ENCODE data around the gene NR3C1. TPM values are rescaled to one million over a fixed set of nuclear protein-coding genes. Genes with fewer than 3 reads are reported as not detected.

NR3C1 gene
- total and polyA plus RNA-seq, 2 of the 4 experiments (the other 2 are of a cell fraction): 13.7 to 77.4 TPM

DNA sequence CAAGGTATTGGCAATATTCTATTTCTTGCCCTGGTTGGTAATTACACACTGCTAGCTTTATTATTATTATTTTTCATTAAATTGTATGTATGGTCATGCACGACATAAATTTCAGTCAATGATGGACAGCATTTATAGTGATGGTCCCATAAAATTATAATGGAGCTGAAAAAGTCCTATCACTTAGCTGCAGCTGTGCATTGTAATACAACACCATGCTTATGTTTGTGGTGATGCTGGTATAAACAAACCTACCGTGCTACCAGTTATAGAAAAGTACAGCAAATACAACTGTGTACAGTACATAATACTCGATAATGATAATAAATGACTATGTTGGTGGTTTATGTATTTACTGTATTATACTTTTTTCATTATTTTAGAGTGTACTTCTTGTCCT lies 65.5 kb downstream of the NR3C1 start:
- no peak overlapping the region for H3K18ac ChIP-seq (ENCODE audit: low read depth, low read length)
- no CpG with 5 or more reads among the region's 3 CpGs for WGBS, 2 experiments (ENCODE audit: extremely low coverage in 2 of 2, insufficient read length in 1 of 2)
- no peak overlapping the region for H3K27ac ChIP-seq (ENCODE audit: insufficient read depth, low read length)
- H3K27me3 ChIP-seq (ENCODE audit: control insufficient read depth, insufficient read depth, low read length): no peaks in the 10 kb centered on the region
- H3K4ac ChIP-seq (ENCODE audit: low read depth, low read length): no peak overlapping the region; the same call in 1 of the 2 replicates
- no peak overlapping the region for H3K9ac ChIP-seq (ENCODE audit: low read depth, low read length)
- H3K14ac ChIP-seq (replicated peaks; ENCODE audit: low read depth, low read length): no peak overlapping the region
- no peak overlapping the region for H2AK9ac ChIP-seq (replicated peaks; ENCODE audit: low read depth, low read length, poor library complexity)
- H3K23ac ChIP-seq (ENCODE audit: low read depth, low read length): no peak overlapping the region
- ATAC-seq (ENCODE audit: low read depth) (peak; percentile 45; the same call in 1 of the 2 replicates), DNase-seq (peak; percentile 77)
- H3K79me1 ChIP-seq (ENCODE audit: low read depth in 1 of 2, low read length in 2 of 2): peaks cover 28 to 63% of the 10 kb centered on the region in 2 experiments
- POLR2A ChIA-PET (ENCODE audit: unreplicated experiment): no interaction called here
- no peak overlapping the region for H3K56ac ChIP-seq (ENCODE audit: extremely low read depth, insufficient read depth, low read length)
- no peak overlapping the region for H4K91ac ChIP-seq (ENCODE audit: insufficient read depth, low read depth, low read length)
- H2BK20ac ChIP-seq (ENCODE audit: low read depth, low read length): no peak overlapping the region
- no peak overlapping the region for H2BK15ac ChIP-seq (ENCODE audit: low read depth, low read length)
- no TSS peak for BruUV-seq (replicated peaks)
- in situ Hi-C loops (cut with MboI; ENCODE audit: low sequenced_read_pairs) (no loop called here), intact Hi-C loops (cut with micrococcal nuclease) (no loop called here), dilution Hi-C loops (cut with HindIII; ENCODE audit: low sequenced_read_pairs, unreplicated experiment) (no loop called here)
- TF ChIP-seq MAFK (IDR thresholded peaks at IDR 0.05; ENCODE audit: low read depth, low read length) (no peak), RCOR1 (IDR thresholded peaks at IDR 0.05; ENCODE audit: insufficient replicate concordance, low read length) (no peak), FOS (IDR thresholded peaks at IDR 0.05; ENCODE audit: low read depth, low read length) (no peak), NFE2L2 (IDR thresholded peaks at IDR 0.05; ENCODE audit: low read depth, low read length) (no peak), SMC3 (IDR thresholded peaks at IDR 0.05; ENCODE audit: low read depth, low read length) (no peak), CTCF (conservative IDR thresholded peaks at IDR 0.05; ENCODE audit: low read depth, low read length) (no peak), BHLHE40 (IDR thresholded peaks at IDR 0.05; ENCODE audit: low read depth, low read length) (no peak), RFX5 (IDR thresholded peaks at IDR 0.05; ENCODE audit: low read depth, low read length) (no peak), POLR2A (IDR thresholded peaks at IDR 0.05; ENCODE audit: low read depth, low read length) (no peak), MAZ (IDR thresholded peaks at IDR 0.05; ENCODE audit: borderline replicate concordance, low read depth, low read length) (no peak), CEBPB (IDR thresholded peaks at IDR 0.05; ENCODE audit: low read depth, low read length) (no peak), RAD21 (IDR thresholded peaks at IDR 0.05; ENCODE audit: low read length) (no peak), MXI1 (IDR thresholded peaks at IDR 0.05; ENCODE audit: borderline replicate concordance, low read depth, low read length) (no peak)
- TF ChIP-seq, protein P1, sequence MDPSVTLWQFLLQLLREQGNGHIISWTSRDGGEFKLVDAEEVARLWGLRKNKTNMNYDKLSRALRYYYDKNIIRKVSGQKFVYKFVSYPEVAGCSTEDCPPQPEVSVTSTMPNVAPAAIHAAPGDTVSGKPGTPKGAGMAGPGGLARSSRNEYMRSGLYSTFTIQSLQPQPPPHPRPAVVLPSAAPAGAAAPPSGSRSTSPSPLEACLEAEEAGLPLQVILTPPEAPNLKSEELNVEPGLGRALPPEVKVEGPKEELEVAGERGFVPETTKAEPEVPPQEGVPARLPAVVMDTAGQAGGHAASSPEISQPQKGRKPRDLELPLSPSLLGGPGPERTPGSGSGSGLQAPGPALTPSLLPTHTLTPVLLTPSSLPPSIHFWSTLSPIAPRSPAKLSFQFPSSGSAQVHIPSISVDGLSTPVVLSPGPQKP (IDR thresholded peaks at IDR 0.05; ENCODE audit: borderline replicate concordance, low read depth, low read length): no peak
- no peaks in the 10 kb centered on the region for H3K9me3 ChIP-seq (ENCODE audit: control insufficient read depth, insufficient read depth, low read length)
- no peaks in the 10 kb centered on the region for H3K36me3 ChIP-seq (ENCODE audit: control insufficient read depth, insufficient read depth, low read length)
- H3K4me1 ChIP-seq (ENCODE audit: control insufficient read depth, insufficient read depth, low read length): peaks cover 3% of the 10 kb centered on the region; the same call in 1 of the 2 replicates
- no peak overlapping the region for H4K8ac ChIP-seq (ENCODE audit: low read depth in 2 of 2, low read length in 2 of 2)
- H3K4me3 ChIP-seq (ENCODE audit: insufficient read depth, low read depth, low read length): no peak overlapping the region
- H3K4me2 ChIP-seq (ENCODE audit: low read depth, low read length): no peak overlapping the region
- no peak overlapping the region for H4K5ac ChIP-seq (ENCODE audit: low read depth, low read length)
- H4K20me1 ChIP-seq (ENCODE audit: insufficient read depth, low read length): peaks cover 35% of the 10 kb centered on the region; the same call in 1 of the 2 replicates
- H2AFZ ChIP-seq (replicated peaks; ENCODE audit: low read length, poor library complexity): no peak overlapping the region
- no peak overlapping the region for H2AK5ac ChIP-seq (ENCODE audit: low read depth, low read length)
- peaks cover 5% of the 10 kb centered on the region; the same call in 1 of the 2 replicates for H3K9me1 ChIP-seq (ENCODE audit: insufficient read depth, low read length)
- CTCF ChIA-PET: interaction anchor here (0.7 kb wide), 1 partner anchor 482 kb away, joined by 3 read pairs; no protein-coding TSS in a partner anchor
- H2BK5ac ChIP-seq (ENCODE audit: low read depth, low read length, poor library complexity, severe bottlenecking): peak overlapping the region; percentile 50
- no peak overlapping the region for H2BK120ac ChIP-seq (ENCODE audit: low read depth, low read length)
